Activated CD8-positive, alpha-beta T cell treated with anti-CD3 and anti-CD28 coated beads, Interleukin-2, amount 10 ng/mL, durations not matched to agents 7 days and 5 days (primary cell): ENCODE data around the gene GDPD4. TPM values are rescaled to one million over a fixed set of nuclear protein-coding genes. Genes with fewer than 3 reads are reported as not detected.
A peak's percentile ranks its signal among the peaks of the same experiment; 100 is the strongest.

Source experiments
- ATAC-seq: fragments of 150-1000 bp; cut with Tn5 transposase; one replicate; pipeline ENCODE4 v1.10.0; 2021; ENCODE audit warnings: moderate library complexity
- CTCF ChIA-PET: fragments of 350-600 bp; sonication (Branson Sonifier 250); formaldehyde crosslinking; loops from one replicate; lab custom pipeline; 2021; ENCODE audit warnings: antibody characterized with exemption; lab: Charles Lee
- POLR2A ChIA-PET: fragments of 350-600 bp; sonication (Branson Sonifier 250); formaldehyde crosslinking; loops from one replicate; lab custom pipeline; 2021; ENCODE audit warnings: antibody characterized with exemption; lab: Charles Lee
- DNase-seq: peaks from one replicate; pipeline ENCODE4 v3.0.0-alpha.2; 2020
- H3K27ac Mint-ChIP-seq: one replicate; pipeline ENCODE4 v1.8.0; 2021; ENCODE audit warnings: mild to moderate bottlenecking, mixed read lengths
- H3K27me3 Mint-ChIP-seq: one replicate; pipeline ENCODE4 v1.8.0; 2021; ENCODE audit warnings: low read depth, mixed read lengths
- H3K36me3 Mint-ChIP-seq: one replicate; pipeline ENCODE4 v1.8.0; 2021; ENCODE audit warnings: low read depth, mixed read lengths
- H3K4me1 Mint-ChIP-seq: one replicate; pipeline ENCODE4 v1.8.0; 2021; ENCODE audit warnings: low read depth, mixed read lengths
- H3K4me3 Mint-ChIP-seq: one replicate; pipeline ENCODE4 v1.8.0; 2021; ENCODE audit warnings: mild to moderate bottlenecking, mixed read lengths
- H3K9me3 Mint-ChIP-seq: one replicate; pipeline ENCODE4 v1.8.0; 2022; ENCODE audit warnings: mixed read lengths; ENCODE audit not compliant: insufficient read depth
- total RNA-seq, 2 experiments: library from RNA; stranded (reverse); gene quantifications; one replicate each; pipeline ENCODE4 v1.2.3, GENCODE V29; 2021

Gene GDPD4
- total RNA-seq, 2 experiments from 2014 or later, result not detected

DNA sequence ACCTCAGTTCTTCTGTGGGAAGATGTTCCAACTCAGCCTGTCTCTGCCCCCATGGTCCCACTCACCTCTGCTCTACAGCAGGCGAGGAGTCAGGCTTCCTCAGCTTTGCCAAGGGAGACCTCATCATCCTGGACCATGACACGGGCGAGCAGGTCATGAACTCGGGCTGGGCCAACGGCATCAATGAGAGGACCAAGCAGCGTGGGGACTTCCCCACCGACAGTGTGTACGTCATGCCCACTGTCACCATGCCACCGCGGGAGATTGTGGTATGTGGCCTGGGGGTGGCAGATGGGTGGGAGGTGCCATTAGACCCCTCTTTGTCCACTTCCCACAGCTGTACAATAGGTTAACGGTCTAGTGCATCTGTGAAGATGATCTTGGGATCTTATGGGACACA is 100.1 kb downstream of the GDPD4 start:
- ChIA-PET CTCF (interaction anchor here (1.6 kb wide), 1 partner anchor 74 kb away, joined by 5 read pairs; no protein-coding TSS in a partner anchor), POLR2A (no interaction called here)
- Mint-ChIP-seq H3K4me3 (no peak overlapping the region), H3K9me3 (no peaks in the 10 kb centered on the region), H3K4me1 (peaks cover 3% of the 10 kb centered on the region), H3K36me3 (no peaks in the 10 kb centered on the region), H3K27me3 (no peaks in the 10 kb centered on the region), H3K27ac (no peak overlapping the region)
- DNase-seq, result no peak
- ATAC-seq, result no peak

DNA sequence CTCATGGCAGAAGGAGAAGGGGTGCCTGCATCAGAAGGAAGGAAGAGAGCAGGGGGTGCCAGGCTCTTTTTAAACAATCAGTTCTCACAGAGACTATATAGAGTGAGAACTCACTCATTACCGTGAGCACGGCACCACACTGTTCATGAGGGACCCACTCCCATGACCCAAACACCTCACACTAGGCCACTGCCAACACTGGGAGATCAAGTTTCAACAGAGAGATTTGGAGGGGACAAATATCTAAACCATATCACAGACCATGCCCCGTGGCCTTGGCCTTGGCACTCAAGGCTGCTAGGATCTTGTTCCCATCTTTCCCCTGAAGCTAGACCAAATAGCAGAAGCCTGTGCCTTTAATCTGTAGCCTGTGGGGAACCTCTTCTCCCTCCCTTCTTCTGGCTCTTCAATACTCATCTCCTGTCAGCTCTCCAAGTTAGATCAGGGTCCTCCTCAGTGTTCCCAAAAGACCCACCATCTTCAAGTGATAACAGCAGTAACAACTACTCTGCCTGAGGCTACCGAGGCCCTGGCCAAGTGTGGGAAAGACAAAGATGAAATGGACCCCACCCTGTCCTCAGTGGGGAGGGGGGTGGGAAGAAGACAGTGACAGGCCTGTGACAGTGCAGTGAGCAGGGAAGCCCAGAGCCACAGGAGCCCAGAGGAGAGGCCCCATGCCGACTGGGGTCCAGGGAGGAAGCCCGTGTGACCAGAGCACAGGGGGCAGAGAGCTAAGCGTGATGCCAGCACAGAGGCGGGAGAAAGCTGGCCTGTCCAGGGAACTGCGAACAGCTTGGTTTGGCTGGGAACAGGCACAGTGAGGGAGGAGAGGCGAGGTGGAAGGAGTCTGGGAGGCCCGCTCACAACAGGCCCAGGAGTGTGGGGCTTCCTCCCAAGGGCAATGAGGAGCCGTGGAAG is 100.9 kb downstream of the GDPD4 start:
- DNase-seq, result no peak
- ChIA-PET CTCF (no interaction called here), POLR2A (no interaction called here)
- Mint-ChIP-seq H3K4me1 (peaks cover 3% of the 10 kb centered on the region), H3K9me3 (no peaks in the 10 kb centered on the region), H3K27me3 (no peaks in the 10 kb centered on the region), H3K27ac (no peak overlapping the region), H3K4me3 (no peak overlapping the region), H3K36me3 (no peaks in the 10 kb centered on the region)
- ATAC-seq, result no peak

- no peak overlapping the region for H3K27ac Mint-ChIP-seq
- H3K4me3 Mint-ChIP-seq, result no peak overlapping the region
- ChIA-PET CTCF (interaction anchor here (0.8 to 1.2 kb wide), 2 partner anchors 72 to 420 kb away, joined by 3 to 6 read pairs; partner anchors contain the start of gene MYO7A), POLR2A (no interaction called here)
- DNase-seq (no peak), ATAC-seq (no peak)
- H3K27me3 Mint-ChIP-seq, result no peaks in the 10 kb centered on the region
- no peaks in the 10 kb centered on the region for H3K36me3 Mint-ChIP-seq
- peaks cover 3% of the 10 kb centered on the region for H3K4me1 Mint-ChIP-seq
- no peaks in the 10 kb centered on the region for H3K9me3 Mint-ChIP-seq
Measured at GRCh38 chr11:77199137-77199745, 102.2 kb downstream of the GDPD4 start.

DNA sequence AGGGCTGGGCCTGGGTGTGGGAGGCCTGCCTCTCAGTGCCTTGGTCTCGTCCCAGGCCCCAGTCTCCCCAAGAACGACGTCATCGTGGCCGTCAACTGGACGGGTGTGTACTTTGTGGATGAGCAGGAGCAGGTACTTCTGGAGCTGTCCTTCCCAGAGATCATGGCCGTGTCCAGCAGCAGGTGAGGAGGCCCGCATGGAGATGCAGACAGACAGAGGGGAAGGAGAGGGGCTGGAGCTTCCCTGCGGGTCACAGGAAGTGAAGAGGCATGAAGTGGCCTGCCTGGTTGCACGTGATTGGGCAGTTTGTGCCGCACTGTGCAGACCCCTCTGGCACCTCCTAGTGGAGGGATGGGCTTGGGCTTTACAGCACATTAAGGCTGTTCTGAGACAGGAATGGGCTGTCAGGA is 103.0 kb downstream of the GDPD4 start:
- Mint-ChIP-seq H3K4me3 (no peak overlapping the region), H3K27ac (no peak overlapping the region), H3K4me1 (peaks cover 2% of the 10 kb centered on the region), H3K9me3 (no peaks in the 10 kb centered on the region), H3K27me3 (no peaks in the 10 kb centered on the region), H3K36me3 (no peaks in the 10 kb centered on the region)
- CTCF ChIA-PET, result interaction anchor here (0.9 to 1.2 kb wide), 3 partner anchors 11 to 350 kb away, joined by 3 to 6 read pairs (median 4); partner anchors contain the start of gene MYO7A
- POLR2A ChIA-PET, result no interaction called here
- no peak for DNase-seq
- no peak for ATAC-seq

- Mint-ChIP-seq H3K27ac (no peak overlapping the region), H3K4me3 (no peak overlapping the region)
Measured at GRCh38 chr11:77197626-77198320, 103.7 kb downstream of the GDPD4 start.

GRCh38 chr11:77196961-77197360 is 104.5 kb downstream of the GDPD4 start:
- no peaks in the 10 kb centered on the region for H3K36me3 Mint-ChIP-seq
- H3K27ac Mint-ChIP-seq, result no peak overlapping the region
- ATAC-seq, result no peak
- no peak for DNase-seq
- no peak overlapping the region for H3K4me3 Mint-ChIP-seq
- H3K4me1 Mint-ChIP-seq, result no peaks in the 10 kb centered on the region
- POLR2A ChIA-PET, result no interaction called here
- CTCF ChIA-PET, result interaction anchor here (1.4 to 3.9 kb wide), 3 partner anchors 9 to 351 kb away, joined by 5 to 16 read pairs (median 12); partner anchors contain the start of gene MYO7A
- no peaks in the 10 kb centered on the region for H3K27me3 Mint-ChIP-seq
- no peaks in the 10 kb centered on the region for H3K9me3 Mint-ChIP-seq

More at GRCh38 chr11:77197626-77198320, 103.7 kb downstream of the GDPD4 start:
- Mint-ChIP-seq H3K27me3 (no peaks in the 10 kb centered on the region), H3K9me3 (no peaks in the 10 kb centered on the region), H3K4me1 (no peaks in the 10 kb centered on the region), H3K36me3 (no peaks in the 10 kb centered on the region)
- CTCF ChIA-PET, result interaction anchor here (0.9 to 3.1 kb wide), 4 partner anchors 10 to 350 kb away, joined by 3 to 12 read pairs (median 5); partner anchors contain the start of gene MYO7A
- POLR2A ChIA-PET, result no interaction called here
- DNase-seq, result no peak
- no peak for ATAC-seq

DNA sequence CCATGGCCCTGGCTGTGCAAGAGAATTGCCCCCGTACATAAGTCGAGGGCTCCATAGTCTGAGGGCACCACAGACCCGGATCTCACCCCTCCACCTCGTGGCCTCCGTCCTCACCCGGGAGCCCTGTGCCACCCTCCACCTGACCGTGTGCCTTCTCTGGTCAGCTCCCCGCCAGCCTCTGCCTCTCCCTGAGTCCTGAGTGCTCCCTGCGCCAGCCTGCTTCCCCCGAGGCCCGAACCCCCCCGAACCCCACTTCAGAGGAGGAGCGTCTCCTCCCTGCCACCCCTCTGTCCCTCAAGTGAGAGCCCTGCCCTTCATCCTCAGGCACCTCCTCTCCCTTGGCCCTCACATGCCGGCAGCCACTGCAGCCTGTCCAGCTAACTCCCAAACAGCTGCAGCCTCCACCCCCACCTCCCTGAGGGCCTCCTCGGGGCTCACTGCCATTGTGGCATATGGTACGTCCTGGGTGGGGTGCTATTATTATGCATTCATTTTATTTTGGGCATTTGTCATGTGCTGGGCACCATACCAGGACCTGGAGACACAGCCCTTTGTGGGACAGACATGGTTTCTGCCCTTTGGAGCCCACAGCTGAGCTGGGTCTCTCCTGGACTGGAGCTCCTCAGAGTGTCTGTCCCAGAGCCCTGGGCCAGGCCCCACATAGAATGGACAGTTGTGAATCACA is 106.3 kb downstream of the GDPD4 start:
- ChIA-PET POLR2A (no interaction called here), CTCF (interaction anchor here (1.1 to 3.9 kb wide), 4 partner anchors 68 to 425 kb away, joined by 3 to 16 read pairs (median 8); partner anchors contain the start of gene MYO7A)
- Mint-ChIP-seq H3K4me3 (no peak overlapping the region), H3K36me3 (no peaks in the 10 kb centered on the region), H3K9me3 (no peaks in the 10 kb centered on the region), H3K27me3 (no peaks in the 10 kb centered on the region), H3K4me1 (no peaks in the 10 kb centered on the region), H3K27ac (no peak overlapping the region)
- DNase-seq (no peak), ATAC-seq (no peak)

GRCh38 chr11:77193911-77194830 is 107.3 kb downstream of the GDPD4 start:
- POLR2A ChIA-PET, result no interaction called here
- DNase-seq (no peak), ATAC-seq (no peak)
- Mint-ChIP-seq H3K36me3 (no peaks in the 10 kb centered on the region), H3K27ac (no peak overlapping the region), H3K27me3 (no peaks in the 10 kb centered on the region), H3K9me3 (no peaks in the 10 kb centered on the region), H3K4me3 (no peak overlapping the region), H3K4me1 (no peaks in the 10 kb centered on the region)
- CTCF ChIA-PET, result interaction anchor here (0.7 to 3.9 kb wide), 5 partner anchors 67 to 426 kb away, joined by 3 to 16 read pairs (median 3); partner anchors contain the start of gene MYO7A

DNA sequence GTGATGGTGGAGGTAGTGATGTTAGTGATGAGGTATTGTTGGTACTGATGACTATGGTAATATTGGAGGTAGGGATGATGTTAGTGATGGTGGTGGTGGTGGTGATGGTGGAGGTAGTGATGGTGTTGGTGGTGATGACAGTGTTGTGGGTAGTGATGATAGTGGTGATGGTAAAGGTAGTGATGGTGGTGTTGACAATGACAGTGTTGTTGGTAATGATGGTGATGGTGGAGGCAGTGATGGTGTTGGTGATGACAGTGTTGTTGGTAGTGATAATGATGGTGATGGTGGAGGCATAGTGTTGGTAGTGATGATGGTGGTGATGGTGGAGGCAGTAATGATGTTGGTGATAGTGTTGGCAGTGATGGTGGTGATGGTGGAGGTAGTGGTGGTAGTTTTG is 108.3 kb downstream of the GDPD4 start:
- H3K9me3 Mint-ChIP-seq, result no peaks in the 10 kb centered on the region
- POLR2A ChIA-PET, result no interaction called here
- no peaks in the 10 kb centered on the region for H3K4me1 Mint-ChIP-seq
- H3K27ac Mint-ChIP-seq, result no peak overlapping the region
- CTCF ChIA-PET, result interaction anchor here (1.4 to 3.9 kb wide), 2 partner anchors 102 to 355 kb away, joined by 3 to 16 read pairs; no protein-coding TSS in a partner anchor
- no peaks in the 10 kb centered on the region for H3K27me3 Mint-ChIP-seq
- H3K4me3 Mint-ChIP-seq, result no peak overlapping the region
- ATAC-seq (no peak), DNase-seq (no peak)
- no peaks in the 10 kb centered on the region for H3K36me3 Mint-ChIP-seq

DNA sequence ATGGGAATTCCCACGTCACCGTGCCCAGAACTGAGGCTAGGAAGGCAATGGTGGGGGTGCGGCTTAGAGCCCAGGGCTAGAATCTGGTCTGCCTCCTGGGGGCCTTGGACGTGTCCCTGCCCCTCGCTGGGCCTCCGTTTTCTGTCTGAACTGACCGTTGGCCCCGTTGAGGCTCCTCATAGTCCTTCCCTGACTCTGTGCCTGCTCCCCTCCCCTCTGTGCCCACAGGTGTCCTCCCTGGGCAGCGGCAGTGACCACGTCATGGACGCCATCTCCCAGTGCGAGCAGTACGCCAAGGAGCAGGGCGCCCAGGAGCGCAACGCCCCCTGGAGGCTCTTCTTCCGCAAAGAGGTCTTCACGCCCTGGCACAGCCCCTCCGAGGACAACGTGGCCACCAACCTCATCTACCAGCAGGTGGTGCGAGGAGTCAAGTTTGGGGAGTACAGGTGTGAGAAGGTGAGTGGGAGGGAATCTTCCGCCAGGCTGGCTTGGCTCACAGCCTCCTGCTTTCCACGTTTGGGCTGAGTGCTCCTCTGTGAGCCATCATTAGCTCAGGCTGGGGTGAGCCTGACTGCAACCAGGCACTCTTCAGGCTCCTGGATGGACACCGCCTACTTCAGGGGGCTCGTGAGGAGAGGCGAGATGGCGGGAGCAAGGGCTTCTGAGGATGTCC is 109.5 kb downstream of the GDPD4 start:
- CTCF ChIA-PET, result no interaction called here
- peak; percentile 68 for DNase-seq
- H3K27ac Mint-ChIP-seq, result no peak overlapping the region
- ATAC-seq, result peak; percentile 78
- H3K4me1 Mint-ChIP-seq, result no peaks in the 10 kb centered on the region
- H3K4me3 Mint-ChIP-seq, result no peak overlapping the region
- no peaks in the 10 kb centered on the region for H3K36me3 Mint-ChIP-seq
- POLR2A ChIA-PET, result no interaction called here
- no peaks in the 10 kb centered on the region for H3K9me3 Mint-ChIP-seq
- H3K27me3 Mint-ChIP-seq, result no peaks in the 10 kb centered on the region
